Erythroblast (primary cell): Measurements from ENCODE around the gene SSNA1.

Experiments
- DNase-seq, 2 experiments: peaks; one replicate each; lab custom pipeline; 2025; lab: John Stamatoyannopoulos, UW
- GATA1 ChIP-seq: IDR thresholded peaks from 2 replicates; pipeline ENCODE4 v1.6.1; 2011; ENCODE audit warnings: low read depth, mild to moderate bottlenecking, control low read depth, low read length, moderate library complexity
- POLR2A ChIP-seq: IDR thresholded peaks from 2 replicates; pipeline ENCODE4 v1.6.1; 2011; ENCODE audit warnings: mild to moderate bottlenecking, low read length

SSNA1 gene

DNA sequence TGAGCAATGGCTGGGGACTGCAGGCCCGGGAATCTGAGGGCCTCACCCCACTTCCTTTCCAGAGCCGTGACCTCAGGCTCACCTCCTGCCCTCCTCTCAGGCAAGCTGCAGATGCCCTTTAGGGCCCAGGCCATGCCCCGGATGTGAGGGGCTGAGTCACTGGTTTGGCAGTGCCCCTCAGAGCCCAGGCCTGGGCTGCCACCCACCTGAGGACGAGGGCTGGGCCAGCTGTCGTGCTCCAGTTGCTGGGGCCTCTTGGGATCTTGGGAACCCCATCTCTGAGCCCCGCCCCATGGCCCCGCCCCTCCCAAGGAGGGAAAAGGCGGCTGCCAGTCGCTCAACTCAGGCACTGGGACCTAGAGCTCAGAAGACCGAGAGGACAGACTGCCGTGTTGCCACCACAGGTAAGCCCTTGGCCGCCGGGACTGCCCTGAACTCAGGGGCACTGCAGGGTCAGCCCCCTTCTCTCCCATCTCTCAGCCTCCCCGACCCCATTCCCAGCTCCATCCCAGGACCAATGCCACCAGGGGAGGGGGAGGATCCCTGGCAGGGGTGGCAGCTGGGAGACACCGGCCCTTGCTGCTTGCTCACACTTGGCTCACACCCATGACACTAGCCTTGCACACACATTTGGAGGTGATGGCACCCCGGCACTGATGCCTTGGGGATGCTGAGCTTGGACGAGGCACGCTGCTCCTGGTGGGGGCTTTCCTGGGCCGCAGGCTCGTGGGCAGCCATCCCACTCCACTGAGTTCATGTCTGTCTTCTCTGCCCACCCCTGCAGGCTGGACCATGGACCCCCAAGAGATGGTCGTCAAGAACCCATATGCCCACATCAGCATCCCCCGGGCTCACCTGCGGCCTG lies 36.6 kb downstream of the SSNA1 start, which contains the start of gene CYSRT1:
CYSRT1 (plus strand) TSS at position 345 of the 865 bp plus-strand sequence; CDS start at position 793, 448 bp downstream.
- no peak for TF ChIP-seq POLR2A
- TF ChIP-seq GATA1: no peak
- DNase-seq: no peak

DNA sequence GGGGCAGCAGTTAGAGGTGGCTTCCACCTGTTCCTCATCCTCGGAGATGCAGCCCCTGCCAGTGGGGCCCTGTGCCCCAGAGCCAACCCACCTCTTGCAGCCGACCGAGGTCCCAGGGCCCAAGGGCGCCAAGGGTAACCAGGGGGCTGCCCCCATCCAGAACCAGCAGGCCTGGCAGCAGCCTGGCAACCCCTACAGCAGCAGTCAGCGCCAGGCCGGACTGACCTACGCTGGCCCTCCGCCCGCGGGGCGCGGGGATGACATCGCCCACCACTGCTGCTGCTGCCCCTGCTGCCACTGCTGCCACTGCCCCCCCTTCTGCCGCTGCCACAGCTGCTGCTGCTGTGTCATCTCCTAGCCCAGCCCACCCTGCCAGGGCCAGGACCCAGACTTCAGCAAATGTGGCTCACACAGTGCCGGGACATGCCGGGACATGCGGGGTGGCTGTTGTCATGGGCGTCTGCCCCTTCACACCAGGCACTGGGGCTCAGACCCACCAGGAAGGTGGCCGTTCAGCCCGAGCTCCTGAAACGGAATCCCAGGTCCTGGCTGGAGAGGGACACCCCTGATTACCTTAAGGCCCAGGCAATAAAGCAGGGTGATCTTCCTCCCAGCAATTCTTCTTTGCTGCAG lies 37.3 kb downstream of the SSNA1 start:
- no peak for DNase-seq
- TF ChIP-seq GATA1: no peak
- no peak for TF ChIP-seq POLR2A

DNA sequence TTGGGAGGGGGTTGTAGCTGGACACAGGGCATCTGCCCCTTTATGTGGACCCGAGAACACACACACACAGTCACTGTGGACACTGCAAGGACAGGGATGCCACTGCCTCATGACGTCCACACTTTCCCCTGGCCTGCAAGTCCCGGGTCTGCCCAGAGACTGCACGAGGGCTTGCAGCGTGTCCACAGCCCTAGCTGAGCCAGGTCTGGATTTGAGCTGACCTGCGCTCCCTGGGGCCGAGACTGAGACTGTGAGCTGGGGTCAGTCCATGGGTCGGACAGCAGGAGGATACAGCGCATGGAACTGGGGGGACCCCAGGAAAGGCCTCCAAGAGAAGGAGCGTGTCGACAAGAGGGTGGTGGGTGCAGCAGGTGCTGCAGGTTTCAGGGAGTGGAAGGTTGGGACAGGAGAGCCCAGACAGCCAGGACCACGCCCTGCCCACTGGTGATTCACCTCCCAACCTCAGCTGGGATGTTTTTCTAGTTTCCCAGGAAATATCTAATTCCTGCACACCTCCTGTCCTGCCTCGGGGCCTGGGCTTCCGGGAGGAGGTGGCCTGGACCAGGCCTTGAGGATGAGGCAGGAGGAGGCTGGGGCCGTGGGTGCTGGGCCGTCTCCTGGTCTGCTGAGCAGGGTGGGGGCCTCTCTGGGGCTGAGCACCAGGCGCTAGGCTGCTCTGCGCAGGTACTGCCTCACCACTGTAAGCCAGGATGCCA lies 38.0 kb downstream of the SSNA1 start:
- TF ChIP-seq GATA1 (no peak), POLR2A (no peak)
- DNase-seq: no peak

DNA sequence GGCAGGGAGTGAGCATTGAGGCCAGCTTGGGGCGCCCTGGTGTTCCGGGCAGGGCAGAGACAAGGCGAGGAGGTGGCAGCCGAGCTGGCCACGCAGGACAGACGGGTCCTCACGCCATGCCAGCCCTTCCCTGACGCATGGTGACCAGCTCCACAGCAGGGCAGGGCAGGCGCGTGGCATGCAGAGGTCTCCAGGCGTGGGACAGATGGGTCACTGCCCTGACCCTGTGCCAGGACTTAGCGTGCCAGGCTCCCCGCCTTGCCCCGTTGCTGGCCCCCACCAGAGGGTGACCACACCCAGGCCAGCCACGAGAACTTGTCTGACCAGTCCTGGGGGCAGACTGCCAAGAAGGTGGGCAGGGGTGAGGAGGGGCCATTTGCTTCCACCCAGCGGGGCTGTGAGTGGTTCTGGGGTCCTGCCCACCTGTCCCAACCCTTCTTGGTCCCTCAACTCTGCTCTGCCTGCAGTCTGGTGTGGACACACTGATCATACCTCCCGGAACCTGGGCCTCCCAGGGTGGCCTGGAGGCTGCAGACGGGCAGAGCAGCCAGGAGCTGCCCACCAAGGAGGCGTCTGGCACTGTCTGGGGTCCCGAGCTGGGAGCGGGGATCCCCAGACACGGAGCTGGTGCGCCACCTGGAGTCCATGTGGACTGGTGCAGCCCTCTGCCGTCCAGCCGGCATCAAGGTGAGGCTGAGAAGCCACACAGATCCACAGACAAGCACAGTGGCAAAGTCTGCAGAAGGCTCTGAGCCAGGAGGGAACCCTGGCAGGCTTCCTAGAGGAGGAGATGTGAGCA lies 38.8 kb downstream of the SSNA1 start, which contains the start of gene RNF224:
RNF224 (plus strand) TSS at position 449 of the 799 bp plus-strand sequence. CDS start 834 bp downstream, outside the sequence.
- TF ChIP-seq POLR2A (no peak), GATA1 (no peak)
- peak; percentile 80 to 88 for DNase-seq

DNA sequence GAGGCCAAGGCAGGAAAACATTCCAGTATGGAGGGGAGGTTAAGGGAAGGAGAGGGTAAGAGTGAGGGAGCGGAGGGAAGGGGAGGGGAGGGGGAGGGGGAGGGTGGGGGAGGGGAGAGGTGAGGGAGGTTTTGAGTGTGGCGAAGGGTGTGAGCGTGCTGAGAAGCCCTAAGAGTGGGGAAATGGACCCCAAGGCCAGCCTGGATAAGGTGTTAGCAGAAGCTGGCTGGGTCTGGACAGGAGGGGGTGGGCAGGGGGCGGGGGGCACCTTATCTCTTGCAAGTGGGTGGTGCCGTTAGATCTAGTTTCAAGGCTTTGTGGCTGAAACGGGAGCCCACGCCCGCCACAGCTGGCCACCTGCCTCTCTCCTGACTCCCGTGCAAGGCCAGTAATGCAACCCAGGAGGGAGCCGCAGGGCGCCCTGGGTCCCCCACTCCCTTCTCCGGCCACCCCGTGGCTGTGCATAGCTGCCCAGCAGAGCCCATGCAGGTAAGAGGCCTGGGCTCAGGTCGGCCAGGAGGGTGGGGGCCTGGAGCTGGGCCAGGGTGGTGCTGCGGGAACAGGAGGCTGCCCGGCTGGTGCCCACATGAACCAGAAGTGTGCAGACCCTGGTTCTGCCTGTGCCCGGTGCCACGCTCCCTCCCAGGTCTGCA lies 39.5 kb downstream of the SSNA1 start:
- TF ChIP-seq POLR2A (no peak), GATA1 (no peak)
- no peak for DNase-seq

DNA sequence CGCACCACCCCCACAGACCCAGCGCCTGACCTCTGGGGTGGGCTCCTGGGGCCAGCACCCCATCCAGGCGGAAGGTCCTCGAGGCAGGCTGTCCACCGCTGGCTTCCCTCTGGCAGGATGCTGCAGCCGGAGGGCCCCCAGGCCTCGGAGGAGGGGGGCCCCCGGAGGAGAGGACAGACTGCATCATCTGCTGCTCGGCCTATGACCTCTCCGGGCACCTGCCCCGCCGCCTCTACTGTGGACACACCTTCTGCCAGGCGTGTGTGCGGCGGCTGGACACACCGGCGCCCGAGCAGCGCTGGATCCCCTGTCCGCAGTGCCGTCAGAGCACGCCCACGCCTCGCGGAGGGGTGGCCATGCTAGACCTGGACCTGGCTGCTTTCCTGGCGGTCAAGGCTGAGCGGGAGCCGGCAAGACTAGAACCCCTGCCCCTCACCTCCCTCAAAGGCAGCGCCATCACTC lies 40.1 kb downstream of the SSNA1 start:
- TF ChIP-seq GATA1 (no peak), POLR2A (no peak)
- no peak for DNase-seq

DNA sequence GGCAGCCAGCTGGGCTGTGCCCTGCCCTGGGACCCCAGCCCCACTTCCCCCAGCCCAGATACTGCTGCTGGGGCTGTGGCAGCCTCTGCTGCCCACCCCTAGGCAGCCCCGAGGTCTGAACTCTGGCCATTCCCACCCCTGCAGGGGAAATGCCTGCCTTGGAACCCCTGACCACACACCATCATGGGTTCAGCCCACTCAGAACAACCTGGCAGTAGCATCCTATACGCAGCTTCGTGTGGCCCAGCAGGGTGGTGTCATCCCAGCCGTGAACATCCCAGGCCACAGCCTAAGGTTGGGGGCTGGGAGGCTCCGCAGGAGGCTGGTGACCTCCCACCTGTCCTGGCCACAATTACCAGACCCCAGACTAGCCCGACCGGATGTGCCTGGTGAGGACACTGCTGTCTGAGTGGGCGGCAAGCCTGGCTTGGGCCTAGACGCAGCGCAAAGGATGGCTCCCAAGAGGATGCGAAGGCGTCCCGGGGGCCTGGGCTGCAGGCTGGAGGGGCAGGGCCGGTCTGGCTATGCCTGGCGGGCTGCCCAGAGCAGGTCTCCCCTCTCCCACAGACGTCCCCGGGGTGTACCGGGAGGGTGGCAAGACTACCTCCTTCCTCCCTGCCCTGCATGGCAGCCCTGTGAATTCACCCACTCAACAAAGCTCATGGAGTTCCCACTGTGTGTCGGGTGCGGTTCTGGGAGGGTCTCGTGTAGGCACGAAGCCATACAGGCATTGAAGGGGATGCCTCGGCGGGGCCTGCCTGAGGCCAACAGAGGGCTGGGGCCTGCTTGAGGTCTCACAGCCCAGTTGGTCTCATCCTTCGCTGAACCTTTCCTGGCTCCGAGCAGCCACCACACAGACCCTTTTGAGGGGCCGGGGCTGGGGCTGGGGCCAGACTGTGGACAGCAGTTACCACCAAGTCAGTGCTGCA lies 40.8 kb downstream of the SSNA1 start:
- no peak for TF ChIP-seq POLR2A
- no peak for TF ChIP-seq GATA1
- DNase-seq: no peak

DNA sequence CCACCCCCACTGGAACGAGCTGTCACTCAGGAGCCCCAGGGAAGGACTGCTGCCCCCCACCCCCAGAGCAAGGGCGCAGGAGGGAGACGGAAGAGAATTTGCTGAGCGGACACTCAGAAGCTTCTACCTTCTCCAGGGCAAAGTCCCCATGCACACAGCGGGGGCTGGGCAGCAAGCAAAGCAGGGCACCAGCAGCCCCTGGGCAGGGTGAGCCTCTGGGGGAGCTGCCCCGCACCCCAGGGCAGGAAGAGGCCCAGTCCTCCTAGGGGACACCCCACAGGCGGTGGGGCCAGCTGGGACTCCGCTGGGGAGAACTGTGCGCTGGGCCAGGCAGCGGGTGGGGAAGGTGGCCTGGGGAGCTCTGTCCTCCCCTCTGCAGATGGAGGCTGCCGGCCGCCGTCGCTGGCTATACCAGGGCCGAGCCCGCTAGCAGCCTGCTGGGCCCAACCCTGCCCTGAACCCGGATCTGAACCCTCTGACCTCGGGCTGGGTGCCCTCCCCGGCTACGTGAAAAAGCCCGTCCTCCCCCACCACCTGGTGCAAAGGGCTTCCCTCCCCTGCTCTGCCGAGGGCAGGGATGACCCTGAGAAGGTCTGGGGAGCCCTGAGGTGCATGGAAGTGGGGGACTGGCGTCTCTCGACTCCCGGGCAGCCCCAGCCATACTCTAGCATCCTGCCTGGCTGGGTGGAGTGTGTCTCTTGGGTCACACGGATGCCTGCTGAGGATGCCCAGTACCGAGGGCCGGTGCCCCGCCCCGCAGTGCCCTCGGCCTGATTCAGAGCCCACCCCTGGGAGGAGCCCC lies 41.6 kb downstream of the SSNA1 start:
- no peak for TF ChIP-seq GATA1
- TF ChIP-seq POLR2A: no peak

DNA sequence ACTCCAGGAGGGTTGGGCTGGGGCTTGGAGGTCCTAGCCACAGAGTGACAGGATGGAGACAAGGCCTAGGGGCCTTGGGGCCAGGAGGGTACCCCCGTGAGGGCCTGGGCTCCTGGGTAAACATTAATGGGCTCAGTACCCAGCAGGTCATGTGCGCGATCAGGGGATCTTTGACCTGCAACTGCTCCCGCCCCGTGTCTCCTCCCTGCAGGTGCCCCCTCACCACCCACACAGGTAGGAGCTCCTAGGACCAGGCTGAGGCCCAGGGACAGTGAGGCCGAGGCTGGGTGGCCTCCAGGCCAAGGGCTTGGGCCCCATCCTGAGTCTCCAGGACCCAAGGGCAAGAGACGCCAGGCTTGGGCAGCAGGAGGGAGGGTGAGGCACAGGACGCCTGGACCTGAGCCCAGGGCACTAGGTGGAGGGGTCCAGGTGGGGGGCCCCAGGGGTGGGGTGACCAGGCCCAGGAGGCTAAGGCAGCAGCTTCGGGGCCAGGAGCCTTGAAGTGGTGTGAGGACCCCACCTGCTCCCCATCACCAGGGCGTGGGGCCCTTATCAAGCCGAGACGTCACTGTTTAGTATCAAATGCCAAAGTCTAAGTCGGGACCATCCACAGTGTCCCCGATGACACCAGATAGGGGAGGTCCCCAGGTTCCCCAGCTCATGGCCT lies 42.4 kb downstream of the SSNA1 start, which contains the start of gene SLC34A3:
SLC34A3 (plus strand) TSS at position 197 of the 667 bp plus-strand sequence. CDS start 802 bp downstream, outside the sequence.
- no peak for DNase-seq
- TF ChIP-seq POLR2A (no peak), GATA1 (no peak)

More for the DNA sequence above, 41.6 kb downstream of the SSNA1 start:
- no peak for DNase-seq
